ENCODE data around the gene LGALS7.

LGALS7 gene

DNA sequence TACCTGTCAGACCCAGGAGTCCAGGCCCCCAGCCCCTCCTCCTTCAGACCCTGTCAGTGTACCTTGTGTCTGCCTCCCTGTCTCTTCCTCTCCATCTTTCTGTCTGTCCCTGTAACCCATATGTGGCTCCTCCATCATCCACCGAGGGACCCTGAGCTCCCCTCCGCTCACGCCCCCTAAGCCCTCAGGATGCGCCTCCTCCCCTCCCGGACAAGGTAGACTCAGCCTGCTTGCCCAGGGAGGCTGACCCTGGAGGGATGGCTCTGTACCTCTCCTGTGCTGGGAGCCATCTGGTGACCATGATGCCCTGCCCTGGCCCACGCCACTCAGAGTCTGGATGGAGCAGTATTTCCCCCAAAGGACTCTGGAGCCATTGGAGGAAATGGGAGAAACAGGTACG lies 28.0 kb downstream of the LGALS7 start:
- H3K27ac ChIP-seq (ENCODE audit: low read depth, low read length) = no peak overlapping the region
- no peak overlapping the region for H3K9ac ChIP-seq (ENCODE audit: low read length)
- H3K4me3 ChIP-seq (ENCODE audit: insufficient read depth, low read length, poor library complexity, severe bottlenecking) = no peak overlapping the region
- H3K27me3 ChIP-seq (ENCODE audit: low read length) = no peaks in the 10 kb centered on the region
- H2AFZ ChIP-seq (ENCODE audit: low read depth, low read length, severe bottlenecking) = no peak overlapping the region
- no peaks in the 10 kb centered on the region for H4K20me1 ChIP-seq (ENCODE audit: low read depth, low read length)
- no peaks in the 10 kb centered on the region for H3F3A ChIP-seq (ENCODE audit: insufficient read depth)
- TF ChIP-seq CTCF (IDR thresholded peaks at IDR 0.05; ENCODE audit: insufficient read depth, low read length, poor library complexity, severe bottlenecking) = no peak
- TF ChIP-seq EZH2phosphoT487 (conservative IDR thresholded peaks at IDR 0.05; ENCODE audit: low read length) = no peak
- no peaks in the 10 kb centered on the region for H3K36me3 ChIP-seq (ENCODE audit: low read length)
- H3K4me2 ChIP-seq (ENCODE audit: low read depth, low read length, poor library complexity, severe bottlenecking) = no peak overlapping the region
- H3K9me2 ChIP-seq (replicated peaks; ENCODE audit: insufficient read depth, low read length) = no peaks in the 10 kb centered on the region
- H3K79me2 ChIP-seq (ENCODE audit: insufficient read depth, low read length) = no peaks in the 10 kb centered on the region
- H3K9me3 ChIP-seq (ENCODE audit: insufficient read depth, low read length) = no peaks in the 10 kb centered on the region

GRCh38 chr19:38744874-38745273 lies 28.4 kb downstream of the LGALS7 start:
- Histone ChIP-seq H3K4me2 (ENCODE audit: low read depth, low read length, poor library complexity, severe bottlenecking) (no peak overlapping the region), H3K27ac (ENCODE audit: low read depth, low read length) (no peak overlapping the region), H3K9ac (ENCODE audit: low read length) (no peak overlapping the region), H2AFZ (ENCODE audit: low read depth, low read length, severe bottlenecking) (no peak overlapping the region), H3F3A (ENCODE audit: insufficient read depth) (no peaks in the 10 kb centered on the region), H3K9me2 (replicated peaks; ENCODE audit: insufficient read depth, low read length) (no peaks in the 10 kb centered on the region), H3K79me2 (ENCODE audit: insufficient read depth, low read length) (no peaks in the 10 kb centered on the region), H3K9me3 (ENCODE audit: insufficient read depth, low read length) (no peaks in the 10 kb centered on the region), H4K20me1 (ENCODE audit: low read depth, low read length) (no peaks in the 10 kb centered on the region), H3K4me3 (ENCODE audit: insufficient read depth, low read length, poor library complexity, severe bottlenecking) (no peak overlapping the region), H3K27me3 (ENCODE audit: low read length) (no peaks in the 10 kb centered on the region), H3K36me3 (ENCODE audit: low read length) (no peaks in the 10 kb centered on the region)
- TF ChIP-seq CTCF (IDR thresholded peaks at IDR 0.05; ENCODE audit: insufficient read depth, low read length, poor library complexity, severe bottlenecking) (no peak), EZH2phosphoT487 (conservative IDR thresholded peaks at IDR 0.05; ENCODE audit: low read length) (no peak)

- Histone ChIP-seq H3K9ac (ENCODE audit: low read length) (no peak within 1 kb of the TSS), H3K27me3 (ENCODE audit: low read length) (no peaks in the 10 kb centered on the region), H3K27ac (ENCODE audit: low read depth, low read length) (no peak within 1 kb of the TSS), H3K4me3 (ENCODE audit: insufficient read depth, low read length, poor library complexity, severe bottlenecking) (no peak within 1 kb of the TSS), H3K4me2 (ENCODE audit: low read depth, low read length, poor library complexity, severe bottlenecking) (no peak within 1 kb of the TSS), H3K9me2 (replicated peaks; ENCODE audit: insufficient read depth, low read length) (no peaks in the 10 kb centered on the region), H3K79me2 (ENCODE audit: insufficient read depth, low read length) (no peaks in the 10 kb centered on the region), H3F3A (ENCODE audit: insufficient read depth) (no peaks in the 10 kb centered on the region), H4K20me1 (ENCODE audit: low read depth, low read length) (no peaks in the 10 kb centered on the region), H3K36me3 (ENCODE audit: low read length) (no peaks in the 10 kb centered on the region), H3K9me3 (ENCODE audit: insufficient read depth, low read length) (no peaks in the 10 kb centered on the region), H2AFZ (ENCODE audit: low read depth, low read length, severe bottlenecking) (no peak within 1 kb of the TSS)
- TF ChIP-seq EZH2phosphoT487 (conservative IDR thresholded peaks at IDR 0.05; ENCODE audit: low read length) = no peak
- TF ChIP-seq CTCF (IDR thresholded peaks at IDR 0.05; ENCODE audit: insufficient read depth, low read length, poor library complexity, severe bottlenecking) = no peak
These were observed 29.0 kb downstream of the LGALS7 start, which contains the start of gene CAPN12 for GRCh38 chr19:38744298-38744681. TSS of gene CAPN12 (minus strand) at chr19:38744474. CDS start at chr19:38744165, 309 bp downstream.

Data from SU-DHL-6 (cell line).